ENCODE data around the gene BRD7.

DNA sequence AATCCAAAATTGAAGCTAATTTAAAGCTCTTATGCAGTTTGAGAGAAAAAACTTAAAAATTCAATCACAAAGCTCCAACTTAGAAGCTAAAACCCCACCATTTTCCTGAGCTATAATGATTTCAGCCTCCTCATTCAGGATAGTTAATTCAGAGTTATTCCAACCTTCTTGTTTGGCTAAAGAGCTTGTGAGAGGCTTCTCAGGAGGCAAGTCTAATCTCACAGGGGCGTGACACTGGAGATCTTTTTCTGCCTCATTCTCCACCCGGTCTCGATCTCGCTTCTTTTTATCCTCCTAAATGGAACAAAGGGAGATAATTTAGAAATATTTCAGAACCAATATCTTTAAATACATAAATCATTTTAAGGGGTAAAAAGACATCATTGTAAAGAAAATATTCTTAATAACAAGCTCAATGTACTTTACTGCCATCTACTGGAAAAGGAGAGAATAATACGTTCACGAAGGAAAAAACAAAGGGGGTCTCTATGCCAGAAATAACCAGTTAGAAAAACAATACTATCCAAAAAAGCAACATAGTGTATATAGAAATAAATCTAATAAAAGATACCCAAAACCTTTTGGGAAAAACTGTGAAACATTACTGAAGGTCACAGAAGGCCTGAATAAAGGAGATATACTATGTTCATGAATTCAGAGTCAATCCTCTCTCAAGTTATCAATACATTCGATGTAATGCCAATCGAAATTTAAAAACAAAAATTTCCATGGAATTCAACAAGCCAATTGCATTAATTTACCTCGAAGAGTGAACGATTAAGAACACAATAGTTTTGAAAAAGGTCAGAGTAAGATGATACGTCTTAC lies 13.9 kb downstream of the BRD7 start:
- TF ChIP-seq CTCF (IDR thresholded peaks at IDR 0.05) (peak in 1 of 3 experiments; percentile 61), POLR2A (IDR thresholded peaks at IDR 0.05) (no peak)

Data from testis (tissue), 2 donors.